Gastroesophageal sphincter (tissue), 3 donors: ENCODE measurements around the gene RXFP1.

Experiments
- CTCF ChIP-seq, 4 experiments: fragments of 200-600 bp in 2 of 4; fragments of 450-650 bp in 2 of 4; sonication (generic) in 1 of 4; IDR thresholded peaks; one replicate each; pipeline ENCODE4 v1.5.1; 2017 to 2019; ENCODE audit warnings: antibody characterized with exemption in 4 of 4, mild to moderate bottlenecking in 2 of 4, moderate library complexity in 2 of 4
- EP300 ChIP-seq: sonication (generic); formaldehyde crosslinking; IDR thresholded peaks from one replicate; pipeline ENCODE4 v1.6.1; 2017; ENCODE audit warnings: antibody characterized with exemption, mild to moderate bottlenecking
- POLR2A ChIP-seq, 2 donors: fragments of 450-650 bp; IDR thresholded peaks; one replicate each; pipeline ENCODE4 v1.6.1; 2017; ENCODE audit warnings: antibody characterized with exemption in 2 of 2, mild to moderate bottlenecking in 2 of 2, moderate library complexity in 1 of 2
- POLR2AphosphoS5 ChIP-seq: sonication (generic); formaldehyde crosslinking; IDR thresholded peaks from one replicate; pipeline ENCODE4 v1.6.1; 2017; ENCODE audit warnings: antibody characterized with exemption

GRCh38 chr4:158681629-158682028 is 159.9 kb downstream of the RXFP1 start:
- TF ChIP-seq POLR2A (IDR thresholded peaks at IDR 0.05) (no peak), POLR2AphosphoS5 (no peak), CTCF (IDR thresholded peaks at IDR 0.05) (no peak), EP300 (no peak)
